T-helper 1 cell (primary cell): ENCODE data around the gene LRRC15.

Source experiments
- DNase-seq, 5 donors: peaks; one replicate each; pipeline ENCODE4 v3.0.0-alpha.2; 2012 to 2020

The LRRC15 gene

GRCh38 chr3:194384569-194385001, 15.0 kb upstream of the LRRC15 start:
- no peak for DNase-seq

GRCh38 chr3:194384156-194384555, 14.6 kb upstream of the LRRC15 start:
- DNase-seq, result no peak

GRCh38 chr3:194383276-194383940, 13.9 kb upstream of the LRRC15 start:
- no peak for DNase-seq

GRCh38 chr3:194382892-194383223, 13.3 kb upstream of the LRRC15 start:
- DNase-seq, result no peak

GRCh38 chr3:194382196-194382891, 12.8 kb upstream of the LRRC15 start:
- no peak for DNase-seq

- no peak for DNase-seq
These were observed 11.9 kb upstream of the LRRC15 start for GRCh38 chr3:194381460-194381875.

- no peak for DNase-seq
These were observed 10.8 kb upstream of the LRRC15 start for GRCh38 chr3:194380326-194380725.

GRCh38 chr3:194379651-194380050, 10.1 kb upstream of the LRRC15 start:
- no peak for DNase-seq

GRCh38 chr3:194379231-194379630, 9.7 kb upstream of the LRRC15 start:
- DNase-seq, result no peak

GRCh38 chr3:194377708-194378107, 8.2 kb upstream of the LRRC15 start:
- no peak for DNase-seq

- no peak for DNase-seq
These were observed 6.7 kb upstream of the LRRC15 start for GRCh38 chr3:194376241-194376560.

GRCh38 chr3:194375473-194376240, 6.1 kb upstream of the LRRC15 start:
- no peak for DNase-seq

- no peak for DNase-seq
These were observed 5.4 kb upstream of the LRRC15 start for GRCh38 chr3:194374935-194375334.

GRCh38 chr3:194373899-194374298, 4.4 kb upstream of the LRRC15 start:
- DNase-seq, result no peak

- no peak for DNase-seq
These were observed 3.5 kb upstream of the LRRC15 start for GRCh38 chr3:194373028-194373427.

GRCh38 chr3:194370753-194371152, 1.2 kb upstream of the LRRC15 start:
- DNase-seq, result no peak

- DNase-seq, result no peak
These were observed 625 bp downstream of the LRRC15 start for GRCh38 chr3:194368918-194369317.

- DNase-seq, result no peak
These were observed 1.3 kb downstream of the LRRC15 start for GRCh38 chr3:194367992-194368841.

GRCh38 chr3:194365978-194366490, 3.5 kb downstream of the LRRC15 start:
- no peak for DNase-seq

GRCh38 chr3:194365526-194365925, 4.0 kb downstream of the LRRC15 start:
- DNase-seq, result no peak

- no peak for DNase-seq
These were observed 4.7 kb downstream of the LRRC15 start for GRCh38 chr3:194364652-194365434.

- DNase-seq, result no peak
These were observed 5.3 kb downstream of the LRRC15 start for GRCh38 chr3:194364314-194364651.
